HG03097 (cell line): Measurements from ENCODE around the gene CNOT8.
"Not testable (repeated sequence)": the region's sequence is repeated elsewhere in the genome, so short reads cannot be mapped to it uniquely, and the experiment has no call there.

ENCODE experiments used
- ATAC-seq: cut with Tn5 transposase; IDR thresholded peaks from one replicate; pipeline ENCODE4 v1.9.1; 2021; ENCODE audit not compliant: unreplicated experiment, low FRiP score

Gene CNOT8

GRCh38 chr5:154858297-154858971 is at the start of gene CNOT8:
CNOT8 (plus strand) TSS chr5:154858627; CDS start chr5:154863279, 4,652 bp downstream.
- peak; percentile 81 for ATAC-seq

- no peak for ATAC-seq
These were observed 47.2 kb upstream of the CNOT8 start for GRCh38 chr5:154811239-154811638.

- ATAC-seq = no peak
These were observed 46.6 kb upstream of the CNOT8 start for GRCh38 chr5:154811653-154812465.

- no peak for ATAC-seq
These were observed 45.3 kb upstream of the CNOT8 start for GRCh38 chr5:154813158-154813557.

- ATAC-seq = no peak
These were observed 44.7 kb upstream of the CNOT8 start for GRCh38 chr5:154813736-154814135.

- no peak for ATAC-seq
These were observed 43.4 kb upstream of the CNOT8 start for GRCh38 chr5:154815025-154815424.

- ATAC-seq = no peak
These were observed 42.7 kb upstream of the CNOT8 start for GRCh38 chr5:154815684-154816247.

GRCh38 chr5:154816891-154817492 is 41.4 kb upstream of the CNOT8 start:
- ATAC-seq = no peak

- ATAC-seq = no peak
These were observed 40.6 kb upstream of the CNOT8 start for GRCh38 chr5:154817815-154818214.

GRCh38 chr5:154818471-154819116 is 39.8 kb upstream of the CNOT8 start:
- ATAC-seq = no peak

- no peak for ATAC-seq
These were observed 38.9 kb upstream of the CNOT8 start for GRCh38 chr5:154819546-154819945.

- no peak for ATAC-seq
These were observed 38.0 kb upstream of the CNOT8 start for GRCh38 chr5:154820383-154820782.

GRCh38 chr5:154822896-154823295 is 35.5 kb upstream of the CNOT8 start:
- not testable (repeated sequence) for ATAC-seq

- ATAC-seq = no peak
These were observed 34.8 kb upstream of the CNOT8 start for GRCh38 chr5:154823605-154824004.

GRCh38 chr5:154824070-154824469 is 34.4 kb upstream of the CNOT8 start:
- no peak for ATAC-seq

- ATAC-seq = no peak
These were observed 29.2 kb upstream of the CNOT8 start for GRCh38 chr5:154829181-154829588.

GRCh38 chr5:154829589-154830218 is 28.7 kb upstream of the CNOT8 start:
- ATAC-seq = no peak

GRCh38 chr5:154830219-154830595 is 28.2 kb upstream of the CNOT8 start:
- no peak for ATAC-seq

- ATAC-seq = no peak
These were observed 27.8 kb upstream of the CNOT8 start for GRCh38 chr5:154830596-154830995.

GRCh38 chr5:154831451-154831850 is 27.0 kb upstream of the CNOT8 start:
- no peak for ATAC-seq
